DMS153 treated with DMSO at 0.1 percent for 48 hours (cell line): ENCODE data around the gene SSBP3.
A peak's percentile ranks its signal among the peaks of the same experiment; 100 is the strongest.
"Not testable (repeated sequence)": the region's sequence is repeated elsewhere in the genome, so short reads cannot be mapped to it uniquely, and the experiment has no call there.

Source experiments
- DNase-seq: peaks from one replicate; lab custom pipeline; 2025; ENCODE audit not compliant: unreplicated experiment; lab: John Stamatoyannopoulos, UW

SSBP3 gene

GRCh38 chr1:54406339-54407153 is at the start of gene SSBP3:
SSBP3 (minus strand) TSS chr1:54406394.
- peak; percentile 65 for DNase-seq

DNA sequence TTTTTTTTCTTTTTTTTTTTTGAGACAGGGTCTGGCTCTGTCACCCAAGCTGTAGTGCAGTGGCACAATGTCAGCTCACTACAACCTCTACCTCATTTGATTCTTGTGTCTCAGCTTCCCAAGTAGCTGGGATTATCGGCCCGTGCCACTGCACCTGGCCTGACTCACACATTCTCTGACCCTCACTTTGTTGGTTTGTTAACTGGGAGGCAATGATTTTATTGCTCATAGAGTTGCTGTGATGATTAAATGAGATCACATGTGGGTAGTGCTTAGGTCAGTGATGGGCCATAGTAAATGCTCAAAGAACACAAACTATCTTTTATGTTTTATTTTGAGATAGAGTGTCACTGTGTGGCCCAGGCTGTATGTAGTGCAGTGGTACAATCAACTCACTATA is 47.3 kb upstream of the SSBP3 start:
- no peak for DNase-seq

- DNase-seq, result no peak
Observed at GRCh38 chr1:54453022-54453421, 46.8 kb upstream of the SSBP3 start.

GRCh38 chr1:54449431-54449830 is 43.2 kb upstream of the SSBP3 start:
- not testable (repeated sequence) for DNase-seq

GRCh38 chr1:54448801-54449200 is 42.6 kb upstream of the SSBP3 start:
- not testable (repeated sequence) for DNase-seq

- DNase-seq, result not testable (repeated sequence)
Observed at GRCh38 chr1:54447081-54447480, 40.9 kb upstream of the SSBP3 start.

DNA sequence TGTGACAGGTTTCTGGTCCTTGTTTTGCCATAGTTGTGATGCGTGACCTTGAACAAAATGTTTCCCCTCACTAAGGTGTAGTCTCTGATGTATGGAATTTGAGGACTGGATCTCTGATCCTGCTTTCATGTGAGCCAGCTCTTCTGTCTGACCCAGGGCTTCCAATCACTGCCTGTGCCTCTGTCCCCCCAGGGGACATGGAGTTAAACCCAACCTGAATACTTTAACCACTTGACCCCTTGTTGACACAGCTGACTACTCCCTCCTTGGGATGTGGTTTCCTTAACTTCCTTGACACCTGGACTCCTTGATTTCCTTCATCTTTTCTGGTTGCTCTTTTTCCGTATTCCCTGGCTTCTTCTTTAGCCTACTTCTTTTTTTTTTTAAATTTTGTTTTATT is 36.0 kb upstream of the SSBP3 start:
- no peak for DNase-seq

- no peak for DNase-seq
Observed at GRCh38 chr1:54439550-54440223, 33.5 kb upstream of the SSBP3 start.

DNA sequence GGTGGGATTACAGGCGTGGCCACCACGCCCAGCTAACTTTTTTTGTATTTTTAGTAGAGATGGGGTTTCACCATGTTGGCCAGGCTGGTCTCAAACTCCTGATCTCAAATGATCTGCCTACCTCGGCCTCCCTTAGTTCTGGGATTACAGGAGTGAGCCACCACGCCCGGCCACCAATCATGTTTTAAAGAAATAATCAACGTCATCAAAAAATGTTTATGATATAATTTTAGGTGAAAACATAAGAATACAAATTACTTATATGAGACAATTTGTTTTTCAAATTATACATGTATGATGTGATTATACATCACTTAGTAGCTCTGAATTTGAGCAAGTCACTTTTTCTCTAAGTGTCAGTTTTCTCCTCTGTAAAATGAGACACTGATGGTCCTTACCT is 31.6 kb upstream of the SSBP3 start:
- DNase-seq, result no peak

DNA sequence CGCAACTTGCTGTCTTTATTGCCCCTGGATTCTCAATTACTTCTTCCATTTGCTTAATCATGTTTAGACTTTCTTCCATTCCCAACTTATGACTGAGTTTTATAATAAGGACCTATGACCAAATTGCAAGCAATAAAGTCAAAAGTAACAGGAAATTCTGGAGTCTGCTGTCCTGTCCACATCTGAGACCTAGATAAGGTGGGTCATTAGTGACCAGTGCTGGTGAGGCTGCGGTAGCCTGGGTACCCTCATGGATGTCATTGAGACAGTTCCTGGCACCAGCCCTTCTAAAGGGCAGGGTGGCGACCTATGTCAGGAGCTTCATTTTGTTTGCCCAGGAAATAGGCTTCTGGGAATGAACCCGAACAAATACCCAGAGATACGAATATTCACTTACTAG is 30.6 kb upstream of the SSBP3 start:
- DNase-seq, result no peak

DNA sequence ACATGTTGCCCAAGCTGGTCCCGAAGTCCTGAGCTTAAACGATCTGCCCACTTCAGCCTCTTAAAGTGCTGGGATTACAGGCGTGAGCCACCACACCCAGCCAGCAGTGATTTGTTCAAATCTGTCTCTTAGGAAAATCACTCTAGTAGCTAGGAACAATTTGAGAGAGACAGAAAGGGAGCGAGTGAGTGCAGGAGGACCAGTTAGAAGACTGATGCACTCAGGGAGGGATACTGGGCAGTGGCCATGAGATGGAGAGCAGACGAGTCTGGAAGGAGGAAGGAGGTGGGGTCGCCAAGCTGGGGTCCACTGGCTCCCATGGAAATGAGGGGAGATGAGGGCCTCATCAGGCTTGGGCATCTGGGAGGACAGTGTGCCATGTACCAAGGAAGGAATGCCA is 23.6 kb upstream of the SSBP3 start:
- DNase-seq, result no peak

GRCh38 chr1:54428837-54429518 is 22.8 kb upstream of the SSBP3 start:
- no peak for DNase-seq

GRCh38 chr1:54425152-54425584 is 19.0 kb upstream of the SSBP3 start:
- DNase-seq, result no peak

DNA sequence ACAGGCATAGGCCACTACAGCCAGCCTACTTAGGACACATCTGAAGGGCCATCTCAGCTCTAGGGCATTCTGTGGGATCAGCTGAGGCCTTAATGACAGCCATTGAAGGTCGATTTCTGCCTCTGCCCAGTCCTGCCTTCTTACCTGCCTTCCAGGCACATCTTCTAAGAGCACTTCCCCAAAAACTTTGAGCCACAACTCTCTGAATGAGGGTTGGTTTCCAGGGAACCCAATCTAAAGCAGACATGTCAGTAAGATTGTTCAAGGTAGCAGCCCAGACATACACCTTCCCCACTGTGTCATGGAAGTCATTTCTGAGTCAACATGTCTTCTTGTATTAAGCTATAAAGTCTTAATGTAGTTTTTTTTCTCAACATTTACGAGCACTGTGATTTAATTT is 18.2 kb upstream of the SSBP3 start:
- DNase-seq, result no peak

- DNase-seq, result no peak
Observed at GRCh38 chr1:54421101-54421504, 14.9 kb upstream of the SSBP3 start.

DNA sequence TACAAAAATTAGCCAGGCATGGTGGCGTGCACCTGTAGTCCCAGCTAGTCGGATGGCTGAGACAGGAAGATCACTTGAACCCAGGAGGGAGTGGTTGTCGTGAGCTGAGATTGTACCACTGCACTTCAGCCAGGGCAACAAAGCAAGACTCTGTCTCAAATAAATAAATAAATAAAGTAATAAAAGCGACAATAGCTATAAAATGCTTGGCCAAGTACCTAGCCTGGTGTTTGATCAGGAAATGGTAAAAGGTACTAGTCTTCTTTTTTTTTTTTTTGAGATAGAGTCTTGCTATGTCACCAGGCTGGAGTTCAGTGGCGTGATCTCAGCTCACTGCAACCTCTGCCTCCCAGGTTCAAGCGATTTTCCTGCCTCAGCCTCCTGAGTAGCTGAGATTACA is 12.4 kb upstream of the SSBP3 start:
- not testable (repeated sequence) for DNase-seq

DNA sequence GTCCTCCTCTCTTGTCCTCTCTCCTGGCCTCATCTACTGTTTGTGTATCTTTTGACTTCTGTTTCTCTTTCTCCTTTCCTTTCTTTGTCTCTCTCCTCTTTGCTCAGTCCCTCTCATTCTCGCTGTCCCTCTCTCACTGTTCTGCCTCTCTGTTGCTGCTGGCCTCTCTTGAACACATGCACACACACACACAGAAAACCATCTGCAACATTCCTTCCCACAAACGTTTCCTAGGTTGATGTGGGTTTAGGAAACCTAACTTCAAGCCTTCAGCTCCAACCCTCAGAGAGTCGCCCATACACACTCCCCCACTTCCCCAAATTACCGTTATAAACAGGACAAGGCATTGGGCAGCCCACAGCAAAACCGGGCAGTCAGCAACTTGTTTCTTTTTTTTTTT is 10.9 kb upstream of the SSBP3 start:
- DNase-seq, result no peak

GRCh38 chr1:54416435-54416834 is 10.2 kb upstream of the SSBP3 start:
- no peak for DNase-seq

GRCh38 chr1:54415991-54416390 is 9.8 kb upstream of the SSBP3 start:
- no peak for DNase-seq

GRCh38 chr1:54415533-54415932 is 9.3 kb upstream of the SSBP3 start:
- no peak for DNase-seq

- no peak for DNase-seq
Observed at GRCh38 chr1:54413732-54414131, 7.5 kb upstream of the SSBP3 start.

DNA sequence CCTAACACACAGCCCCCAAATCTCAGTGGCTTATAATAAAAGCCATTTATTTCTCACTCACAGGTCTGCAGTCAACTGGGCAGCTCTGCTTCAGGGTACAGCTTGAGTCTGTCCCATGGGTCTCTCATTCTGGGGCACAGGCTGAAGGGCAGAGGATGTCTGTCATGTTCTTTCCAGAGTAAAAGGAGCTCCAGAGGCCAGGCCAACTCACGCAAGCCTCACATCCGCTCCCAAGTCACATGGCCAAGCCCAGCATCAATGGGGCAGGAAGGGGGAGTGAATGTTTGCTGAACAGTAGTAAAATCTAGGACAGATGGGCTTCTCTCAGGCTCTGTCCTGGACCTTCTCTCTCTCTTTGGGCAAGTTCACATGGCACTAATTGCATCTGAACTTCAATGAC is 7.1 kb upstream of the SSBP3 start:
- no peak for DNase-seq
